GM18499 (cell line): ENCODE data around the gene HSPBAP1.

ENCODE experiments used
- ATAC-seq: cut with Tn5 transposase; IDR thresholded peaks from one replicate; pipeline ENCODE4 v1.9.1; 2021; ENCODE audit warnings: moderate number of reproducible peaks; ENCODE audit not compliant: insufficient read depth, unreplicated experiment

Gene HSPBAP1

GRCh38 chr3:122694966-122695365 is 98.7 kb downstream of the HSPBAP1 start:
- ATAC-seq, result no peak

- no peak for ATAC-seq
These were observed 101.0 kb downstream of the HSPBAP1 start for GRCh38 chr3:122692674-122693073.

- ATAC-seq, result peak; percentile 52
These were observed 102.4 kb downstream of the HSPBAP1 start for GRCh38 chr3:122691195-122691594.

GRCh38 chr3:122690096-122690495 is 103.5 kb downstream of the HSPBAP1 start:
- no peak for ATAC-seq
